K562 (cell line): ENCODE results near the gene MT4. TPM values are rescaled to one million over a fixed set of nuclear protein-coding genes. Genes with fewer than 3 reads are reported as not detected.

Experiments
- ATAC-seq: fragments of 200-7000 bp; cut with Tn5 transposase; 3 replicates; pipeline ENCODE4 v1.9.1; 2020; ENCODE audit warnings: moderate library complexity
- BruUV-seq: library from RNA; stranded (reverse); fragments of 400-500 nt; replicated peaks from 2 replicates; lab custom pipeline; 2021; lab: Mats Ljungman, UMichigan
- CTCF ChIA-PET: fragments of 300-600 bp; formaldehyde crosslinking; extraction: SDS; loops from one replicate; lab custom pipeline; 2021; ENCODE audit warnings: low intra/inter-chr PET ratio; lab: Yijun Ruan, JAX
- POLR2A ChIA-PET: fragments of 300-600, 350-650 bp; sonication (Branson Sonifier 250); formaldehyde crosslinking; extraction: SDS; loops from one replicate; lab custom pipeline; 2021; ENCODE audit warnings: antibody characterized with exemption, inconsistent platforms; lab: Yijun Ruan, JAX
- DNase-seq, 4 experiments: peaks; one replicate each; pipeline versions ENCODE4 v3.0.0 to v3.0.0-alpha.2; 2011 to 2018; ENCODE audit warnings: low spot score in 3 of 4, mixed read lengths in 3 of 4; ENCODE audit errors: extremely low read depth in 1 of 4
- FAIRE-seq: peaks from 2 replicates; lab custom pipeline; 2011; peaks lifted over from hg19 to GRCh38; lab: Jason Lieb, UNC
- H2AFZ ChIP-seq: 2 replicates; pipeline ENCODE4 v1.6.0; 2011; ENCODE audit warnings: low read depth, low read length, control low read depth, inconsistent platforms
- H3K27ac ChIP-seq: fragments of 200-600 bp; 3 replicates; pipeline ENCODE4 v1.8.0; 2011; ENCODE audit warnings: low read depth, mild to moderate bottlenecking, control low read depth, inconsistent platforms, low read length, moderate library complexity, mixed read lengths; ENCODE audit errors: extremely low read depth
- H3K27me3 ChIP-seq, 2 experiments: fragments of 300-600 bp in 1 of 2; 2 replicates in 1 of 2; 3 replicates in 1 of 2; pipeline versions ENCODE4 v1.6.0 to v1.8.0; 2011; ENCODE audit warnings: inconsistent platforms in 2 of 2, low read length in 2 of 2, mild to moderate bottlenecking in 1 of 2, mixed read lengths in 1 of 2, moderate library complexity in 1 of 2; ENCODE audit not compliant: control insufficient read depth in 2 of 2, insufficient read depth in 2 of 2
- H3K36me3 ChIP-seq: fragments of 300-600 bp; 3 replicates; pipeline ENCODE4 v1.8.0; 2011; ENCODE audit warnings: mild to moderate bottlenecking, low read length, inconsistent platforms; ENCODE audit not compliant: control insufficient read depth, insufficient read depth
- H3K4me1 ChIP-seq, 2 experiments: fragments of 200-600 bp in 1 of 2; replicated peaks in 1 of 2; 2 replicates in 1 of 2; 3 replicates in 1 of 2; pipeline versions ENCODE4 v1.5.1 to v1.8.0; 2011; ENCODE audit warnings: inconsistent platforms in 2 of 2, low read length in 2 of 2, mild to moderate bottlenecking in 1 of 2, mixed read lengths in 1 of 2, moderate library complexity in 1 of 2; ENCODE audit not compliant: control insufficient read depth in 2 of 2, insufficient read depth in 2 of 2
- H3K4me2 ChIP-seq: 2 replicates; pipeline ENCODE4 v1.6.1; 2011; ENCODE audit warnings: low read length, control low read depth, inconsistent platforms, mixed read lengths; ENCODE audit not compliant: insufficient read depth
- H3K4me3 ChIP-seq: fragments of 200-600 bp; sonication (generic), shearing (Covaris generic); 2 replicates; pipeline ENCODE4 v1.5.1; 2016; ENCODE audit warnings: control low read depth, inconsistent platforms
- H3K79me2 ChIP-seq: fragments of 200-600 bp; 3 replicates; pipeline ENCODE4 v1.8.0; 2011; ENCODE audit warnings: low read length, inconsistent platforms; ENCODE audit not compliant: control insufficient read depth, insufficient read depth
- H3K9ac ChIP-seq, 2 experiments: 2 replicates each; pipeline versions ENCODE4 v1.6.0 to v1.6.1; 2011; ENCODE audit warnings: low read depth in 2 of 2, low read length in 2 of 2, control low read depth in 1 of 2, inconsistent platforms in 1 of 2, mild to moderate bottlenecking in 1 of 2, mixed read lengths in 1 of 2; ENCODE audit not compliant: insufficient read depth in 1 of 2
- H3K9me1 ChIP-seq: one replicate; pipeline ENCODE4 v1.6.0; 2011; ENCODE audit warnings: inconsistent platforms, mild to moderate bottlenecking, low read length, moderate library complexity; ENCODE audit not compliant: control insufficient read depth, insufficient read depth
- H3K9me3 ChIP-seq: replicated peaks from 2 replicates; pipeline ENCODE4 v1.5.1; 2011; ENCODE audit warnings: low read depth, low read length, inconsistent platforms; ENCODE audit not compliant: control insufficient read depth, insufficient read depth
- H4K20me1 ChIP-seq: replicated peaks from 2 replicates; pipeline ENCODE4 v1.6.1; 2011; ENCODE audit warnings: low read length, inconsistent platforms, mixed read lengths; ENCODE audit not compliant: control insufficient read depth, insufficient read depth
- ATF7 ChIP-seq: fragments of 450-650 bp; IDR thresholded peaks from 2 replicates; pipeline ENCODE4 v1.7.1; 2014; ENCODE audit warnings: mild to moderate bottlenecking, moderate library complexity
- HDAC8 ChIP-seq: fragments of 450-650 bp; IDR thresholded peaks from 2 replicates; pipeline ENCODE4 v1.6.1; 2016; ENCODE audit warnings: mild to moderate bottlenecking, missing genetic modification characterization, moderate library complexity, missing compliant biosample characterization
- NONO ChIP-seq, 2 experiments: fragments of 200-400 bp in 1 of 2; fragments of 450-650 bp in 1 of 2; formaldehyde crosslinking in 1 of 2; IDR thresholded peaks; 2 replicates each; pipeline ENCODE4 v1.6.1; 2017; ENCODE audit warnings: low read depth in 2 of 2, mild to moderate bottlenecking in 2 of 2, moderate library complexity in 2 of 2, low read length in 1 of 2
- POLR2A ChIP-seq: fragments of 450-650 bp; conservative IDR thresholded peaks from 2 replicates; pipeline ENCODE4 v1.6.1; 2016
- SUPT5H ChIP-seq: fragments of 450-650 bp; IDR thresholded peaks from 2 replicates; pipeline ENCODE4 v1.6.1; 2016
- WGBS: fragments of 100-300 bp; shearing (Covaris generic); methylation state at CpG from one replicate; pipeline ENCODE4 v1.1.6; 2016; ENCODE audit warnings: low coverage, mixed read lengths; ENCODE audit not compliant: insufficient coverage; ENCODE audit errors: missing lambda C conversion rate; 5-methylcytosine and 5-hydroxymethylcytosine counted together
- in situ Hi-C: fragments of 300-500 bp; cut with MboI; formaldehyde crosslinking; loops from 4 replicates; pipeline ENCODE4 v1.15.0; 2018; ENCODE audit warnings: inconsistent platforms, mixed read lengths
- intact Hi-C: fragments of 100-400 bp; cut with micrococcal nuclease; formaldehyde crosslinking; loops from 2 replicates; pipeline ENCODE4 v1.14.2; 2022
- polyA plus RNA-seq, 8 experiments: library from polyadenylated mRNA; depleted of rRNA in 4 of 8; stranded (reverse) in 5 of 8; unstranded in 3 of 8; fragments of >200 nt; fragmentation: Nextera tagmentation in 2 of 8; fragmentation: Illumina TruSeq in 1 of 8; extraction: Ambion mirVana in 2 of 8; extraction: Trizol in 1 of 8; gene quantifications; 2 replicates each; pipeline versions ENCODE4 v1.2.1 to v1.2.3, GENCODE V29; 2011 to 2014; ENCODE audit warnings: inconsistent platforms in 1 of 8, missing spikeins in 1 of 8
- total RNA-seq, 7 experiments: library from RNA; depleted of rRNA in 6 of 7; stranded (reverse); fragments of >200 nt in 6 of 7; fragmentation: Illumina TruSeq in 2 of 7; extraction: Trizol in 2 of 7; gene quantifications; 2 replicates each; pipeline versions ENCODE4 v1.2.1 to v1.2.3, GENCODE V29; 2011 to 2021; ENCODE audit warnings: low replicate concordance in 1 of 7
- TF ChIP-seq, protein P1 (sequence below): fragments of 250-450 bp; sonication (Bioruptor Pico); IDR thresholded peaks from 2 replicates; pipeline ENCODE4 v1.8.0; 2021; ENCODE audit warnings: moderate library complexity, mild to moderate bottlenecking, inconsistent platforms

The MT4 gene
- total and polyA plus RNA-seq, 9 of the 15 experiments (the other 6 are each of a cell fraction or from before 2014, with no cell fraction given): not detected

DNA sequence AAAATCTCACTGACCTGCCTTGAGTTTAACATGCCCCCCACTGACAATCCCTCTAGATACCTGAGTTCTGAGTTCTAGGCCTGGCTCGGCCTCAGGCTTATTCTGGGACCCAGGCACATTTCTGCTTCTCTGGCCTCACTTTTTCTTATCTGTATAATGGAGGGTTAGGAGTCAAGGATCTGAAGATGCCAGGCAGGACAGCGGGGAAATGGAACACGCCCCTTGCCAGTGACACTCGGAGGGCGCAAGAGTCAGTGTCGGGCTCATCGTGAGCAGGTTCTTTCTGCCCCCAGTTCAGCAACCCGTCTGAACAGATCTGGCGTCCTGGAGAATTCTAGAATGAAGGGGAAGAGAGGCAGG, 23.9 kb downstream of the MT4 start:
- Histone ChIP-seq H3K27me3 (peaks cover 19 to 68% of the 10 kb centered on the region in 2 experiments), H3K4me1 (peaks cover 0 to 6% of the 10 kb centered on the region in 2 experiments; a peak in 1 of 5 replicates), H3K4me3 (no peak overlapping the region), H4K20me1 (no peaks in the 10 kb centered on the region; the same call in 1 of the 2 replicates), H3K79me2 (no peaks in the 10 kb centered on the region), H3K4me2 (no peak overlapping the region), H3K27ac (no peak overlapping the region), H3K36me3 (no peaks in the 10 kb centered on the region), H2AFZ (no peak overlapping the region), H3K9me3 (no peaks in the 10 kb centered on the region), H3K9ac (no peak overlapping the region), H3K9me1 (no peaks in the 10 kb centered on the region)
- CTCF ChIA-PET: no interaction called here
- DNase-seq (no peak), ATAC-seq (no peak), FAIRE-seq (no peak)
- BruUV-seq: no TSS peak
- 22% methylated on average over 9 of the region's 9 CpGs for WGBS
- no peak for TF ChIP-seq HDAC8 (tag)
- no peak for TF ChIP-seq POLR2A
- TF ChIP-seq, protein P1, sequence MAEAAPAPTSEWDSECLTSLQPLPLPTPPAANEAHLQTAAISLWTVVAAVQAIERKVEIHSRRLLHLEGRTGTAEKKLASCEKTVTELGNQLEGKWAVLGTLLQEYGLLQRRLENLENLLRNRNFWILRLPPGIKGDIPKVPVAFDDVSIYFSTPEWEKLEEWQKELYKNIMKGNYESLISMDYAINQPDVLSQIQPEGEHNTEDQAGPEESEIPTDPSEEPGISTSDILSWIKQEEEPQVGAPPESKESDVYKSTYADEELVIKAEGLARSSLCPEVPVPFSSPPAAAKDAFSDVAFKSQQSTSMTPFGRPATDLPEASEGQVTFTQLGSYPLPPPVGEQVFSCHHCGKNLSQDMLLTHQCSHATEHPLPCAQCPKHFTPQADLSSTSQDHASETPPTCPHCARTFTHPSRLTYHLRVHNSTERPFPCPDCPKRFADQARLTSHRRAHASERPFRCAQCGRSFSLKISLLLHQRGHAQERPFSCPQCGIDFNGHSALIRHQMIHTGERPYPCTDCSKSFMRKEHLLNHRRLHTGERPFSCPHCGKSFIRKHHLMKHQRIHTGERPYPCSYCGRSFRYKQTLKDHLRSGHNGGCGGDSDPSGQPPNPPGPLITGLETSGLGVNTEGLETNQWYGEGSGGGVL: no peak
- TF ChIP-seq ATF7: no peak
- TF ChIP-seq SUPT5H: no peak
- no peak for TF ChIP-seq NONO (IDR thresholded peaks at IDR 0.05; ENCODE audit: low read depth in 2 of 2, low read length in 1 of 2)
- POLR2A ChIA-PET: no interaction called here
- intact Hi-C loops: no loop called here
- in situ Hi-C loops: loop anchor here (10.0 kb wide), 1 partner anchor 276 kb away; the partner anchor contains the start of gene SLC12A3
